Measurements from ENCODE around the gene ZNF609. TPM values are rescaled to one million over a fixed set of nuclear protein-coding genes. Genes with fewer than 3 reads are reported as not detected.
A peak's percentile ranks its signal among the peaks of the same experiment; 100 is the strongest.

Gene ZNF609
- total and polyA plus RNA-seq, 2 of the 13 experiments (the other 11 are each of a cell fraction or from before 2014, with no cell fraction given): 8.9 to 9.9 TPM

DNA sequence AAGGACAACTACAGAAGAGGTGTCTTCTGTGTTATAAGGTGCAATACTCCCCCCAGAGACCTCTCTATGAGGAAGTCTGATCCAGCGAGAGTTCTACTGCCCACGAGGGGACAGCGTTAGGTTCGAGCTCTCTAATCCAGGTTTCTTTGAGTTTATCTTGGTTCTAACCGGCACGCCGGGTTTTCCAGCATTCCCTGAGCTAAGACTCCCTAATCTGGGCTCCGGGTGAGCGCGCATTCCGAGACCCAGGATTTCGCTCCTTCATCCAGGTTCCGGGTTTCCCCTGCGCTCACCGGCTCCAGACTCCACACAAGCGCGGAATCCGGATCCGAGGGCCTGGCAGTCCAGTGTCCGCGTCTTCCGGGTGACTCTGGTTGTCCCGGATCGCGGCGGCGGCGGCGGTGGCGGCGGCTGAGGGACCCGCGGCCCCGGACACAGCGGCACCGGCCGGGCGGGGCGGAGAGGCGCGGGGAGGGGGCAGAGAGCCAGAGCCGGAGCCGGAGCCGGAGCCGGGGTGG, at the start of gene ZNF609 (continued):
- TF ChIP-seq, protein P1, sequence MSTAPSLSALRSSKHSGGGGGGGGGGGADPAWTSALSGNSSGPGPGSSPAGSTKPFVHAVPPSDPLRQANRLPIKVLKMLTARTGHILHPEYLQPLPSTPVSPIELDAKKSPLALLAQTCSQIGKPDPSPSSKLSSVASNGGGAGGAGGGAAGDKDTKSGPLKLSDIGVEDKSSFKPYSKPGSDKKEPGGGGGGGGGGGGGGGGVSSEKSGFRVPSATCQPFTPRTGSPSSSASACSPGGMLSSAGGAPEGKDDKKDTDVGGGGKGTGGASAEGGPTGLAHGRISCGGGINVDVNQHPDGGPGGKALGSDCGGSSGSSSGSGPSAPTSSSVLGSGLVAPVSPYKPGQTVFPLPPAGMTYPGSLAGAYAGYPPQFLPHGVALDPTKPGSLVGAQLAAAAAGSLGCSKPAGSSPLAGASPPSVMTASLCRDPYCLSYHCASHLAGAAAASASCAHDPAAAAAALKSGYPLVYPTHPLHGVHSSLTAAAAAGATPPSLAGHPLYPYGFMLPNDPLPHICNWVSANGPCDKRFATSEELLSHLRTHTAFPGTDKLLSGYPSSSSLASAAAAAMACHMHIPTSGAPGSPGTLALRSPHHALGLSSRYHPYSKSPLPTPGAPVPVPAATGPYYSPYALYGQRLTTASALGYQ (CRISPR knock-in tag; IDR thresholded peaks at IDR 0.05): no peak; the same call in 1 of the 2 replicates
- TF ChIP-seq ZNF780A (CRISPR knock-in tag; IDR thresholded peaks at IDR 0.05): no peak
- TF ChIP-seq HNF4G (IDR thresholded peaks at IDR 0.05; ENCODE audit: borderline replicate concordance, low read depth, low read length): no peak; the same call in 1 of the 2 replicates
- no peak for TF ChIP-seq HNF4G (CRISPR knock-in tag; IDR thresholded peaks at IDR 0.05; ENCODE audit: borderline replicate concordance, low read depth)
- TF ChIP-seq ZNF674 (CRISPR knock-in tag; IDR thresholded peaks at IDR 0.05; ENCODE audit: low read depth): no peak
- TF ChIP-seq ZBTB49 (CRISPR knock-in tag; IDR thresholded peaks at IDR 0.05; ENCODE audit: borderline replicate concordance): no peak
- TF ChIP-seq MIER2 (CRISPR knock-in tag; IDR thresholded peaks at IDR 0.05): no peak
- no peak for TF ChIP-seq ZSCAN5A (CRISPR knock-in tag; IDR thresholded peaks at IDR 0.05; ENCODE audit: borderline replicate concordance)
- peak; percentile 92 for TF ChIP-seq ZNF556 (CRISPR knock-in tag; IDR thresholded peaks at IDR 0.05; ENCODE audit: borderline replicate concordance)
- TF ChIP-seq KMT2B (CRISPR knock-in tag; IDR thresholded peaks at IDR 0.05): peak; percentile 74
- TF ChIP-seq, protein P2, sequence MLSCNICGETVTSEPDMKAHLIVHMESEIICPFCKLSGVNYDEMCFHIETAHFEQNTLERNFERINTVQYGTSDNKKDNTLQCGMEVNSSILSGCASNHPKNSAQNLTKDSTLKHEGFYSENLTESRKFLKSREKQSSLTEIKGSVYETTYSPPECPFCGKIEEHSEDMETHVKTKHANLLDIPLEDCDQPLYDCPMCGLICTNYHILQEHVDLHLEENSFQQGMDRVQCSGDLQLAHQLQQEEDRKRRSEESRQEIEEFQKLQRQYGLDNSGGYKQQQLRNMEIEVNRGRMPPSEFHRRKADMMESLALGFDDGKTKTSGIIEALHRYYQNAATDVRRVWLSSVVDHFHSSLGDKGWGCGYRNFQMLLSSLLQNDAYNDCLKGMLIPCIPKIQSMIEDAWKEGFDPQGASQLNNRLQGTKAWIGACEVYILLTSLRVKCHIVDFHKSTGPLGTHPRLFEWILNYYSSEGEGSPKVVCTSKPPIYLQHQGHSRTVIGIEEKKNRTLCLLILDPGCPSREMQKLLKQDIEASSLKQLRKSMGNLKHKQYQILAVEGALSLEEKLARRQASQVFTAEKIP (CRISPR knock-in tag; IDR thresholded peaks at IDR 0.05; ENCODE audit: borderline replicate concordance): no peak
- TF ChIP-seq KDM1A (CRISPR knock-in tag; IDR thresholded peaks at IDR 0.05): peak; percentile 62; the same call in 1 of the 2 replicates
- no peak for TF ChIP-seq ZNF232 (CRISPR knock-in tag; IDR thresholded peaks at IDR 0.05; ENCODE audit: borderline replicate concordance)
- TF ChIP-seq TCF12 (IDR thresholded peaks at IDR 0.05): no peak
- no peak for TF ChIP-seq TCF12 (CRISPR knock-in tag; IDR thresholded peaks at IDR 0.05)
- peak; percentile 60; the same call in 1 of the 2 replicates for TF ChIP-seq ZNF891 (CRISPR knock-in tag; IDR thresholded peaks at IDR 0.05)
- peak; percentile 26; the same call in 1 of the 2 replicates for TF ChIP-seq NR2F2 (IDR thresholded peaks at IDR 0.05; ENCODE audit: borderline replicate concordance, low read depth)
- no peak for TF ChIP-seq FIP1L1 (IDR thresholded peaks at IDR 0.05; ENCODE audit: borderline replicate concordance, insufficient read depth, low read depth, low read length)
- TF ChIP-seq, protein P3, sequence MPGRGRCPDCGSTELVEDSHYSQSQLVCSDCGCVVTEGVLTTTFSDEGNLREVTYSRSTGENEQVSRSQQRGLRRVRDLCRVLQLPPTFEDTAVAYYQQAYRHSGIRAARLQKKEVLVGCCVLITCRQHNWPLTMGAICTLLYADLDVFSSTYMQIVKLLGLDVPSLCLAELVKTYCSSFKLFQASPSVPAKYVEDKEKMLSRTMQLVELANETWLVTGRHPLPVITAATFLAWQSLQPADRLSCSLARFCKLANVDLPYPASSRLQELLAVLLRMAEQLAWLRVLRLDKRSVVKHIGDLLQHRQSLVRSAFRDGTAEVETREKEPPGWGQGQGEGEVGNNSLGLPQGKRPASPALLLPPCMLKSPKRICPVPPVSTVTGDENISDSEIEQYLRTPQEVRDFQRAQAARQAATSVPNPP (CRISPR knock-in tag; IDR thresholded peaks at IDR 0.05): no peak
- no peak for TF ChIP-seq NFIC (IDR thresholded peaks at IDR 0.05; ENCODE audit: low read length)
- peak; percentile 73 for TF ChIP-seq ISL2 (CRISPR knock-in tag; IDR thresholded peaks at IDR 0.05)
